ENCODE measurements around the gene CD2. TPM values are rescaled to one million over a fixed set of nuclear protein-coding genes. Genes with fewer than 3 reads are reported as not detected.
"Not testable (repeated sequence)": the region's sequence is repeated elsewhere in the genome, so short reads cannot be mapped to it uniquely, and the experiment has no call there.

The CD2 gene
- polyA plus RNA-seq, 3 donors = 0.89 to 3.6 (median 2.1) TPM

DNA sequence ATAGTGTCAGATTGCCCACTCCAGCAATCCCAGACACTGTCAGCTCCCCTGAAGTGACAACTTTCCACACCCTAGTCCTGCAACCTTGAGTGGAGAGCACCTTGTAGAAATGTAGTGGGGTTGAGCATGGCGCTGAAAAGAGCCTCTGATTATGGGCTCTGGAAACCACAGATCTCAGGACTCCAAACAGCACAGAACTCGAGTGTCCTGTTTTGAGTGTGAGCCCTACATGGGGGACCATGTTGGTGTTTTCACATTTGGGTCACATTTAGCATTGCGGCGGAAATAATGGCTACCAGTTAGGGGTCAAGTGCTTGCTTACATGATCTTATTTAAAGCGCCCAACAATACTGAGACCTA is 4.2 kb downstream of the CD2 start:
- peak overlapping the region; percentile 41 for H2AFZ ChIP-seq (ENCODE audit: insufficient read depth, low read depth, low read length, poor library complexity, severe bottlenecking)

DNA sequence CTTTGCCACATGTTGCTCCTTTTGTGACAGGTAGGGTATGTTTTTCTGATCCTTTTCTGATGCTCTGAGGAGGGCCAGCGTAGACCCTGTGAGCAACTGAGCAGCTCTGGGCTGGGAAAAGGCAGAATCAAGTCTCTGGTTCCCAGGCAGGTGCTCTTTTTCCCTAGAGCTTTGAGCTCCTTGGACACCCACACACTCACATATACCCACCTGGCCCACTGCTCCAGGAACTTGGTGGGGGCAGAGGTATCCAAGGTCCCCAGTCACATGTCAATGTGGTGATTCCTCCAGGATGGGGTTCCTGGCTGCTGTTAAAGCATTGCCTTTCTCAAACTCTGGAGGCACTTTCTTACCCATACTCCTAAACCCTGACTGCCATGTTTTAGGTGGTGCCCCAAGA is 5.4 kb downstream of the CD2 start:
- DNase-seq = no peak
- H3K4me3 ChIP-seq (replicated peaks in 1 of 3; ENCODE audit: low read depth in 2 of 3, low read length in 3 of 3) = no peak overlapping the region
- no peak overlapping the region for H2AFZ ChIP-seq (ENCODE audit: insufficient read depth, low read depth, low read length, poor library complexity, severe bottlenecking)
- H3K27ac ChIP-seq (ENCODE audit: low read depth in 1 of 2, low read length in 2 of 2) = no peak overlapping the region
- H3K4me1 ChIP-seq (ENCODE audit: control insufficient read depth in 1 of 2, insufficient read depth in 2 of 2, low read length in 2 of 2) = peaks cover 27 to 32% of the 10 kb centered on the region in 2 donors
- Mint-ChIP-seq H3K9me3 (peaks cover 0 to 8% (median 5%) of the 10 kb centered on the region in 7 donors), H3K4me3 (no peak overlapping the region), H3K4me1 (peaks cover 47% of the 10 kb centered on the region), H3K27ac (no peak overlapping the region), H3K36me3 (peaks cover 18 to 32% of the 10 kb centered on the region in 2 donors), H3K27me3 (ENCODE audit: low read depth in 3 of 3) (no peaks in the 10 kb centered on the region)
- intact Hi-C loops (cut with micrococcal nuclease) = loop anchor here in 1 of 2 donors (10.0 kb wide), 1 partner anchor 55 kb away; no protein-coding TSS in a partner anchor
- TF ChIP-seq, protein P1, sequence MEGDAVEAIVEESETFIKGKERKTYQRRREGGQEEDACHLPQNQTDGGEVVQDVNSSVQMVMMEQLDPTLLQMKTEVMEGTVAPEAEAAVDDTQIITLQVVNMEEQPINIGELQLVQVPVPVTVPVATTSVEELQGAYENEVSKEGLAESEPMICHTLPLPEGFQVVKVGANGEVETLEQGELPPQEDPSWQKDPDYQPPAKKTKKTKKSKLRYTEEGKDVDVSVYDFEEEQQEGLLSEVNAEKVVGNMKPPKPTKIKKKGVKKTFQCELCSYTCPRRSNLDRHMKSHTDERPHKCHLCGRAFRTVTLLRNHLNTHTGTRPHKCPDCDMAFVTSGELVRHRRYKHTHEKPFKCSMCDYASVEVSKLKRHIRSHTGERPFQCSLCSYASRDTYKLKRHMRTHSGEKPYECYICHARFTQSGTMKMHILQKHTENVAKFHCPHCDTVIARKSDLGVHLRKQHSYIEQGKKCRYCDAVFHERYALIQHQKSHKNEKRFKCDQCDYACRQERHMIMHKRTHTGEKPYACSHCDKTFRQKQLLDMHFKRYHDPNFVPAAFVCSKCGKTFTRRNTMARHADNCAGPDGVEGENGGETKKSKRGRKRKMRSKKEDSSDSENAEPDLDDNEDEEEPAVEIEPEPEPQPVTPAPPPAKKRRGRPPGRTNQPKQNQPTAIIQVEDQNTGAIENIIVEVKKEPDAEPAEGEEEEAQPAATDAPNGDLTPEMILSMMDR (IDR thresholded peaks at IDR 0.05) = no peak
- no peaks in the 10 kb centered on the region for H3K79me2 ChIP-seq (ENCODE audit: insufficient read depth, low read length)
- no peaks in the 10 kb centered on the region for H3K27me3 ChIP-seq (ENCODE audit: control insufficient read depth in 2 of 2, insufficient read depth in 2 of 2, low read length in 2 of 2)
- H3K4me2 ChIP-seq (replicated peaks; ENCODE audit: extremely low read depth, low read length, poor library complexity, severe bottlenecking) = no peak overlapping the region
- H3K9ac ChIP-seq (ENCODE audit: insufficient read depth, low read length, poor library complexity, severe bottlenecking) = no peak overlapping the region
- H4K20me1 ChIP-seq (ENCODE audit: insufficient read depth, low read length) = no peaks in the 10 kb centered on the region
- no CpG with 5 or more reads among the region's 1 CpG for WGBS (ENCODE audit: insufficient coverage)
- no peaks in the 10 kb centered on the region for H3K9me3 ChIP-seq (replicated peaks in 1 of 2; ENCODE audit: control insufficient read depth in 1 of 2, insufficient read depth in 1 of 2, low read length in 2 of 2)
- peaks cover 0 to 7% of the 10 kb centered on the region in 2 donors for H3K36me3 ChIP-seq (replicated peaks in 1 of 2; ENCODE audit: control insufficient read depth in 1 of 2, insufficient read depth in 2 of 2, low read length in 2 of 2)

More for the DNA sequence above, 4.2 kb downstream of the CD2 start:
- H3K27me3 Mint-ChIP-seq (ENCODE audit: low read depth in 3 of 3); H3K9me3 ChIP-seq (replicated peaks in 1 of 2; ENCODE audit: control insufficient read depth in 1 of 2, insufficient read depth in 1 of 2, low read length in 2 of 2); H3K9ac ChIP-seq (ENCODE audit: insufficient read depth, low read length, poor library complexity, severe bottlenecking); H3K79me2 ChIP-seq (ENCODE audit: insufficient read depth, low read length); DNase-seq; intact Hi-C loops (cut with micrococcal nuclease); H3K27me3 ChIP-seq (ENCODE audit: control insufficient read depth in 2 of 2, insufficient read depth in 2 of 2, low read length in 2 of 2); H3K4me2 ChIP-seq (replicated peaks; ENCODE audit: extremely low read depth, low read length, poor library complexity, severe bottlenecking); H3K9me3 Mint-ChIP-seq; H4K20me1 ChIP-seq (ENCODE audit: insufficient read depth, low read length); H3K27ac ChIP-seq (ENCODE audit: low read depth in 1 of 2, low read length in 2 of 2); H3K36me3 ChIP-seq (replicated peaks in 1 of 2; ENCODE audit: control insufficient read depth in 1 of 2, insufficient read depth in 2 of 2, low read length in 2 of 2); H3K4me3 ChIP-seq (replicated peaks in 1 of 3; ENCODE audit: low read depth in 2 of 3, low read length in 3 of 3): not testable (repeated sequence)
- H3K36me3 Mint-ChIP-seq = peaks cover 16 to 27% of the 10 kb centered on the region in 2 donors
- H3K4me1 ChIP-seq (ENCODE audit: control insufficient read depth in 1 of 2, insufficient read depth in 2 of 2, low read length in 2 of 2) = peaks cover 39 to 44% of the 10 kb centered on the region in 2 donors
- H3K27ac Mint-ChIP-seq = peak overlapping the region in 3 of 7 donors; percentile 7 to 42 (median 32)
- peaks cover 53% of the 10 kb centered on the region for H3K4me1 Mint-ChIP-seq
- WGBS (ENCODE audit: insufficient coverage) = no CpG with 5 or more reads among the region's 5 CpGs
- peak overlapping the region in 1 of 2 donors; percentile 24 for H3K4me3 Mint-ChIP-seq
